IPS-18c (cell line): ENCODE results near the gene COL7A1.

ENCODE experiments used
- H3K4me3 ChIP-seq: 2 replicates; pipeline ENCODE4 v1.7.0; 2013; ENCODE audit warnings: low read depth, mild to moderate bottlenecking, low read length, moderate library complexity; ENCODE audit not compliant: insufficient read depth
- H3K9me3 ChIP-seq: one replicate; pipeline ENCODE4 v1.6.1; 2013; ENCODE audit warnings: mild to moderate bottlenecking, low read length, moderate library complexity; ENCODE audit not compliant: control insufficient read depth, insufficient read depth

COL7A1 gene

DNA sequence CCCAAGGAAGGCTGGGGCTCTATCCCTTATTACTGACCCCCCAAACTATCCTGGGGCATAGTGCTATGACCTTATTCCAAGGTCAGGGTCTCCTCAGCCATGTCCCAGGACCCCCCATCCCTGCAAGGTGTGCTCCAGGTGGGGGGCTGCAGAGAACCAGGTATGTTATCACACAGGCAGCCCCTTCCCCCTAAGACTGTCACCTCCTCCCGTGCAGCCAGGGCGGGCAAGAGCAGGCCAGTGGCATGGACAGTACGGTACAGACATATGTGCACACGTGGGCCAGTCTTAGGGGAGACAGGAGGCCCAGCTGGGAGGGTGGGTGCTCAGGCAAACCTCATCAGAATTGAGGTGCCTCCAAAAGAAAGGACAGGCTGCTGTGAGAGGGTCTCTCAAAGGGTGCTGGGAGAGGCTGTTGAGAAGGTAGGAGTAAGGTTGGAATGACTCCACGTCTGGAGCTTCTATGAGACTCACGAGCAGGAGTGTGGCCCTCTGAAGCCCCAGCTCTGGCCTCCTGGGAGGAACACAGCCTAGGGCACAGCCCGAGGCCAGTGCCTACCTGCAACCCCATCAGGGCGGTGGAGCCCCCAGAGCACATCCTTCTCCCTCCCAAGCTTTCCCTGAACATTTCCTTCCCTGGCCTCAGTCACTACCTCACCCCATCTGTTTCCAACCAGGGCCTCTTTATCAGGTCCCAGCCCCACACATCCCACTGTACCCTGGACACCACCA lies 1.7 kb upstream of the COL7A1 start:
- 0 out of 2 replicates have a peak overlapping the region, but pooled peaks have one; percentile 28 for H3K4me3 ChIP-seq
- H3K9me3 ChIP-seq: peaks cover 4% of the 10 kb centered on the region

DNA sequence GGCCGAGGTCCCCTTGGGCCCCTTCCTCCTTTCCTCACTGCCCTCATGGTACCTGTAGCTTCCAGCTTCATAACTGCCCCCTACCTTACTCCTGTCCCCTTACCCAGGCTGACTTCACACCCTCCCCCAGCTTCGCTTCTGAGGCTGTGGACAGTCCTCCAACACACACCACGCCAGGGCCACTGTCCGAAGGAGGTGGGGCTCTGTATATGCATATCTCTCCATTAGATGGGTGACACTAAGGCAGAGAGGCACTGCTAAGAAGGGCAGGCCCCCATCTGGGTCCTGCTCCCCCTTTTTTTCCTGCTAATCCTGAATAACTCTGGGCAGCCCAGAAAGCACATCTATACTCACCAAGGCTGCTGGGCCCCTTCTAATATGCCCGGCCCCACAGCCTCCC lies 1.0 kb upstream of the COL7A1 start:
- peaks cover 4% of the 10 kb centered on the region for H3K9me3 ChIP-seq
- 0 out of 2 replicates have a peak overlapping the region, but pooled peaks have one; percentile 28 for H3K4me3 ChIP-seq

DNA sequence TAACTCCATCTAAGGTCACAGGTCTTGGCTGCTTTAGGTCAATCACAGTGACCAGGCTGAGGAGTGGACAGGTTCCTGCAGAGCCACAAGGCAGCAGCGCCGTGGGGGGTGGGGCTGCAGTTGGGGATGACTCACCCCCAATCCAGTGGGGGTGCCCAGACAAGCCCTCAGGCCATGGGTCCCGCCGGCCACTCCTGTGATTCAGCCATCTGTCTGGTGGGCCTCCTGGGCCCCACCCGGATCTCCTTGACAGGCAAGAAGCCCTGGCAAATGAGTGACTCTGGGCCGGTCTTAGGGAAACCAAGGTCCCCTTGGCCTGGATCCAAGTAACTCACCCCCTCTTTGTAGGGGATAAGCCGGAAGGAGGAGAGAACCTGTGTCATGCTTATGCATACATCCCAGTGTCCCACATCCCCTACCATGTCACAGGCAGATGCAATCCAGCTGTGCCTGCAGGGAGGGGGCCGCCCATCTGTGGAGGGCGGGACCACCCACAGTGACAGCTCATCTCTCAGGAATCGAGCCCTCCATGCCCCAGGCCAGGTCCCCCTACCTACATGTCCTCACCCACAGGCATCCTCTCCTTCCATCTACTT lies 495 bp upstream of the COL7A1 start:
- Histone ChIP-seq H3K4me3 (no peak overlapping the region), H3K9me3 (peaks cover 2% of the 10 kb centered on the region)

DNA sequence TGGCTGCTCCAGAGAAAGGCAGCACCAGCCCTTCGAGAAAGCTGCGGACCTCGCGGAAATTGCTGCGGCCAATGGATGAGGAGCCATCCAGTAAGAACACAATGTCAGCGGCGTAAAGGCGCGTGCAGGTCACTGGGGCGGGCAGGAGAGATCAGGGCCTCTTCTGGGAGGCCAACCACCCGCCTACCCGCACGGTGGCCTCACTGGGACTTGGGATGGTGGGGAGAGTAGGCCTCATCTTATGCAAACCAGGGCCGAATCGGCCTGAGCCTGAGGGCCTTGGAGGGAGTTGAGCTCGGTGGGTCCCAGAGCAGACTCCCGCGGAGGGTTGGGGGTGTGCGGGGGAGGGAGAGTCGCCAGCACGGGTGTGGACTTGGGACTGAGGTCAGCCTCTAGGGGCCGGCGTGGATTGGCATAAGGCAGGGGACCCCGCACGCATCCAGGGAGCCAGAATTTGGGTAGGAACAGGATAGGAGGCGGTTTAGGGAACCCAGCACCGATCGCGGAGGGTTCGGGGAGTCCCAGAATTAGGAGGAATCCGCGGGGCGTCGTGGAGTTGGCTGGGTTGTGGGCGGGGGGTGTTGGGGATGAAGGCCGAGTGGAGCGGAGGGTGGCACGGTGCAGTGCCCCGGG lies 596 bp downstream of the COL7A1 start:
- H3K4me3 ChIP-seq: peak overlapping the region; percentile 64

DNA sequence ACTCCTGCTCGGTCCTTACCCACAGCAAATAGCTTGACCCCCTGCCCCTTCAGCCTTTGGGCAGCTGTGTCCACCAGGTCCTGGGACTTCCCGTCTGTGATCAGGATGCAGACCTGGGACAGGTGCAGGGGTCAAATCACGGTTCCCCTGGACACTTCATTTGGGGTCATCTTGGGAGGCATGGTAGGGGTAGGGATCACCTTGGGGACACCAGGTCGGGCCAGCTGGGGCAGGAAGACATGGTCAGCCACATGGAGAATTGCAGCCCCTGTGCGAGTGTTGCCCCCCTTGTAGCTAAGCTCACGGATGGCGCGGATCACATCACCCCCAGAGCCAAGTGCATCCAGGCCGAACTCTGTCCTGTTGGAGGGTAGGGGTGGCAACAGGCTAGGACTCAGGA lies 1.8 kb downstream of the COL7A1 start:
- H3K4me3 ChIP-seq: no peak overlapping the region
- H3K9me3 ChIP-seq: peaks cover 2% of the 10 kb centered on the region

More for the DNA sequence above, 596 bp downstream of the COL7A1 start:
- H3K9me3 ChIP-seq: peaks cover 2% of the 10 kb centered on the region

DNA sequence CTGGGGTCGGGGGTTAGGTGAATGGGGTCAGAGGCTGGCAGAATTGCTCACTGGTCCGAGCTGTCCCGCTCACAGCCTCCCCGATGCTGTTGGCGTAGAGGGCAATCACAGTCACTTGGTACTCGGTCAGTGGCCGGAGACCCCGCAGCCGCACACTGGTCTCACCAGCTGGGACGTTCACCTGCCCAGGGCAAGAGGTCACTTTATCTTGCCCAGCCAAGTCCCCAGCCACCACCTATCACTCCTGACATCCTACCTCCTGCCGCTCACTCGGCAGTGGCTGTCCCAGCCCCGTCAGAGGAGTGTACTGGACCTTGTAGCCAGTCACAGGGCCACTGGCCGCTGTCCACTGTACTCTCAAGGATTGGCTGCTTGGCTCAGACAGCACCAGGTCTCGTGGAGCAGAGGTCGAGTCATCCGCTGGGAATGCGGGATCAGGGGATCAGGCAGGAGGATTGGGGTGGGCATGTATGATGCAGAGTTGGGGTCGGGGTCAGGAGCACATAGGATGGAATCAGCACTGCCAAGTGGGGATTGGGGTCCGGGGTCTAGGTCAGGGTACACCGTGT lies 2.5 kb downstream of the COL7A1 start:
- Histone ChIP-seq H3K9me3 (peaks cover 2% of the 10 kb centered on the region), H3K4me3 (no peak overlapping the region)

DNA sequence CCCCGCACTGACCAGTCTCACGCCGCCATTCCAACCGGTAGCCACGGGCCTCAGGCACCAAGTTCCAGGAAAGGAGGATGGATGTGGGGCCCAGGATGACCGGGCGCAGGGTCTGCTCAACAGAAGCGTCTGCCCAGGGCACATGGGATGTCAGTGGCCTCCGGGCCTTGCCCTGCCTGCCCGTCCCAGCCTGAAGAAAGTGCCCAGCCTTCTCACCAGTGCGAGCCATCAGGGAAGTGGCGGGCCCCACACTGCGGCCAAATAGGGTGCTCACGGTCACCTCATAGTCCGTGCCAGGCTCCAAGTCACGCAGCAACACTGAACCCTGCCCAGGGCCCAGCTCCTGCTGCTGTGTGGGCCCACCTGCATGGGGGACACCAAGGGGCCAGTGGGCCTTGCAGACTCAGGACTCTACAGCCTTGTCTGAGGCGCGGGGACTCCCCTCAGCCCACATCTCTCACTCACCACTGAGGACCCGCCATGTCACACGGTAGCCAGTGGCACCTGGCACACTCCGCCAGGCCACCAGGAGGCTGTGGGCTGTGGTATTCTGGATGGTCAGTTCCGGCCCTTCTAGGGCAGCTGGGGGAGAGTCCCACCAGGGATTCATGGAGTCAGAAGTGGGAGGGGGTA lies 3.1 kb downstream of the COL7A1 start:
- Histone ChIP-seq H3K9me3 (peaks cover 2% of the 10 kb centered on the region), H3K4me3 (no peak overlapping the region)

DNA sequence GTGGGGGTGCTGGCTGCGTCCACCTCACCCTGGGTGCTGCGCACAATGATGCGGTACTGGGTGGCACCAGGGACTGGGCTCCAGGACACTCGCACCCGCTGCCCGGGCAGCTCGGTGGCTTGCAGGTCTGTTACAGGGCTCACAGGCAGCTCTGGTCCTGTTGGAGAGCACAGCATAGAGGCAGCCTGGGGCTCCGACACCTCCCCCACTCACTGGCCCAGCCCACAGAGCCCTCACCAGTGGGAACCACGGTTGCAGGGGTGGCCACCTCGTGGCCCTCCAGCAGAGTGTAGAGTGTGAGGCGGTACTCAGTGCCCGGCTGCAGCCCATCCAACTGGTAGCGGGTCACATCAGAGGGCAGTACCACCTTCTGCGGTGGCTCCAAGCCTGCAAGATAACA lies 3.7 kb downstream of the COL7A1 start:
- H3K4me3 ChIP-seq: no peak overlapping the region
- H3K9me3 ChIP-seq: peaks cover 2% of the 10 kb centered on the region

DNA sequence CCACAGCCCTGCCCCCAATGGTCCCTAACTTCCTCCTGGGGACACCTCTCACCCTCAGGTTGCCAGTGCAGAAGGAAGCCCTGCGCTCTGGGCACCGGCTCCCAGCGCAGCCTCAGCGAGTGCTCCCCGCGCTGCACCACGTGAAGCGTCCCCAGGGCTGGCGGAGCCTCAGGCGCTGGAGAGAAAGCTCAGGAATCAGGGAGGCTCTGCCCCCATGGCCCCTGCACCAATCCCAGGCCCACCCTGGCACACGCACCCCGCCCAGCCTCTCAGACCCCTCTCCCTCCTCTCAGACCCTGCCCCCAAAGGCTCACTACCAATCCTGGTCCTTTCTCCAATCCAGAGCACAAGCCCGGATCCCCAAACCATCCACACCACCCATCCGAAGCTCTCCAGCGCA lies 6.9 kb downstream of the COL7A1 start:
- Histone ChIP-seq H3K9me3 (peaks cover 2% of the 10 kb centered on the region), H3K4me3 (no peak overlapping the region)

DNA sequence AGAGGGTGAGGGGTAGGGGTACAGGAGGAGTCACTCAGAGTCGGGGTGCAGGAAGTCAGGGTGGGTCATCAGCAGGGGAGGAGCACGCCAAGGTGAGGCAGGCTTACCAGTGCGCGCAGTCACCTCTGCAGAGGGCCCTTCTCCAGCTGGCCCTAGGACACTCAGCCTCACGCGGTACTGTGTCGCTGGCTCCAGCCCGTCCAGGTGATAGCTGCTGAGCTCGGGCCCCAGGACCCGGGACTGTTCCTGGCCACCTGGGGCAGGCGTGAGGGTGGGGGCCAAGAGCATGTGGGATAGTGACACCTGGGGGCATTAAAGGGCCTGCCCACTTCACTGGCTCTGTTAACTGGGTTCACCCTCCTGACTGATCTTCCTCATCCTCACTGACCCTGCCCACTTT lies 7.4 kb downstream of the COL7A1 start:
- Histone ChIP-seq H3K9me3 (peaks cover 2% of the 10 kb centered on the region), H3K4me3 (no peak overlapping the region)

DNA sequence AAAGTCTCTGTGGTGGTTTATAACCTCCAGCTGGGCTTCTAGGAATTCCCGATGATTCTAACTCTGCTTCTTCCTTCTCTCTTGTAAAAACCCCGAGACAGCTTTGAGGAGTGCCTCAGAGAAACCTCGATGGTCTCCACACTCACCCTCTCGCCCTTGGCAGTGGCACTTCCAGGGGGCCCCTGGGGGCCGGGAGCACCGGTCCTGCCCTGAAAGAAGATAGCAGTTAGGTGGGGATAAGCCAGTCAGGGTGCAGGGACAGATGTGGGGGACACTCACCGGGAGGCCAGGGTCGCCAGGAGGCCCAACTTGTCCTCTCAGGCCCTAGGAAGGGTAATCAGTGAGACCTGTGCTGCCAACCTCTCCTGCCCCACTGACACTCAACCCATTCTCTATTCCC lies 9.7 kb downstream of the COL7A1 start:
- no peak overlapping the region for H3K4me3 ChIP-seq
- H3K9me3 ChIP-seq: no peaks in the 10 kb centered on the region

DNA sequence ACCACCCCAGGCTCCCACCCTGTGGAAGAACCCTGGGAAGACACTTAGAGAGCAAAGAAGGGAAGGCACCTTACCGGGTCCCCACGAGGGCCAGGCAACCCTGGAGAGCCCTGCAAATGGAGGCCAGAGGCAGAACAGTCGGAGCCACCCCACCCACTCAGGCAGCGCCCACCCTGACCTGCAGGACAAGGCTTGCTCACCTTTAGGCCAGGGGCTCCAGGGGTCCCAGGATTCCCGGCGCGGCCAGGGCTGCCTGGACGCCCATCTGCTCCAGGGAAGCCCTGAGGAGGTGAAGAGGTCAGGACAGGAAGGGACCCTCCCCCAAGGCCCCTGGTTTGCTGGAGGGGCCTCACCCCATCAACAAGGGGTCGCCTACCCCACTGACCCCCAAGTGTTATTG lies 10.3 kb downstream of the COL7A1 start:
- Histone ChIP-seq H3K4me3 (no peak overlapping the region), H3K9me3 (no peaks in the 10 kb centered on the region)

DNA sequence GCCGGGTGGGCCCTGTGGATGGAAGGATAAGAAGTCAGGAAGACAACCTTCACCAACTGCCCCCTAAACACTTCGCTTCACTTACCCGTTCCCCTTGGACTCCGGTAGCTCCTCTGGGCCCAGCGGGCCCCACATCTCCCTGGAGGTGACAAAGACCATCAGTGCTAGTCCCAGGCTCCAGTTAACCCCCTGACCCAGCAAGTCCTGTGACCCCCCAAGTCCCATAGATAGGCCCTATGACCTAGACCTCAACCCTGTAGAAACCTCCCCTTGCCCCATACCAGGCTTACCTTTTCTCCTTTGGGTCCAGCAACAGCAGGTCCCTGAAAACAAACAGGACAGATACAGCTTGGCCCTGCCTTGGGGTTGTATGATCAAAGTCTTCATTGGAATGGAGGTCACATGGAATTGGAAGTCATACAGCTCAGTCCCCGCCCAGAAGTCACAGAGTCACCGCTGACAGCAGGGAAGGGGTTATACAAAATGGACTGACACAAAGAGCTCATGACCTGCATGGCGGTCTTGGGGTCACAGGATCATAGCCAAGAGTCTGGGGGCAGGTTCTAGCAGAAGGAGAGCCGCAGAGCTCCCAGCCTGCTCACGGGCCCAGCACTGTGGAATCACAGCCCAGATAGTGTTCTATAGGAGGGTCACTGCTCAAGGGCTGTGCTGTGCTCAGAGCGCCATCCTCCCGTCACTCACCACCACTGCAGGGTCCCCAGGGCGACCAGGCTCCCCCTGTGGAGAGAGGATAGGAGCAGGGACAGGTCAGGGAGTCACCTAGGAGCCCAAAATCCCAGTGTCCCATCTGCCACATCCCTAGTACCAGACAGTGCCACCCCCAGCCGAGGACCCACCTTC lies 13.3 kb downstream of the COL7A1 start:
- no peak overlapping the region for H3K4me3 ChIP-seq

DNA sequence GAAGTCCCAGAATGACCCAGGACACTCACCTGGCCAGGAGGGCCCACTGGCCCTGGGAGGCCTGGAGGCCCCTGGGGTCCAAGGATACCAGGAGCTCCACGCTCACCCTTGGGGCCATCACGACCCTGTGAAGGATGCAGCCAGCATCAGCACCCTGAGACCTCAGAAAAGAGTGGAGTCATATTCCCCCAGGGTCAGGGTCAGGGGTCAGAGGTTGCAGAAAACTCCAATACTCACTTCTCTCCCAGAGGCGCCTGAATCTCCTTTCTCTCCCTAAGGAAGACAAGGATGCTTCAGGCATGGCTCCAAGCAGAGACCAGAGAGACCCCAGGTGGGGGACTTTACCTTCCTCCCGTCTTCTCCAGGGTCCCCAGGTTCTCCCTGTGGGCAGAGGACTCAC lies 18.5 kb downstream of the COL7A1 start:
- Histone ChIP-seq H3K9me3 (no peaks in the 10 kb centered on the region), H3K4me3 (no peak overlapping the region)

More for the DNA sequence above, 13.3 kb downstream of the COL7A1 start:
- no peaks in the 10 kb centered on the region for H3K9me3 ChIP-seq

DNA sequence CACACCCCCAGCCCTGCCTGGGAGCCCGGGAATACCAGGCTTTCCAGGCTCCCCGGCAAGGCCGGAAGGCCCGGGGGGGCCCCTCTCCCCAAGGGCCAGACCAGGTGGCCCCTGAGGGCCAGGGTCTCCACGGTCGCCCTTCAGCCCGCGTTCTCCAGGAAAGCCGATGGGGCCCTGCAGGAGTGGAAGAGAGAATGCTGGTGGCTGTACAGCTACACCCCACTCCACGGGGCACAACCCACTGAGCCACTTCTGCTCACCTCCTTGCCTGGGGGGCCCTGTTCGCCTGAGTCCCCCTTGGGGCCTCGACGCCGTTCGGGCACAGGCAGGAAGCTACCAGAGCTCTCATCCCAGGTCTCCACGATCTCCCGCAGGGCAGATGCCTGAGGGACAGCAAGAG lies 19.8 kb downstream of the COL7A1 start:
- H3K4me3 ChIP-seq: no peak overlapping the region

DNA sequence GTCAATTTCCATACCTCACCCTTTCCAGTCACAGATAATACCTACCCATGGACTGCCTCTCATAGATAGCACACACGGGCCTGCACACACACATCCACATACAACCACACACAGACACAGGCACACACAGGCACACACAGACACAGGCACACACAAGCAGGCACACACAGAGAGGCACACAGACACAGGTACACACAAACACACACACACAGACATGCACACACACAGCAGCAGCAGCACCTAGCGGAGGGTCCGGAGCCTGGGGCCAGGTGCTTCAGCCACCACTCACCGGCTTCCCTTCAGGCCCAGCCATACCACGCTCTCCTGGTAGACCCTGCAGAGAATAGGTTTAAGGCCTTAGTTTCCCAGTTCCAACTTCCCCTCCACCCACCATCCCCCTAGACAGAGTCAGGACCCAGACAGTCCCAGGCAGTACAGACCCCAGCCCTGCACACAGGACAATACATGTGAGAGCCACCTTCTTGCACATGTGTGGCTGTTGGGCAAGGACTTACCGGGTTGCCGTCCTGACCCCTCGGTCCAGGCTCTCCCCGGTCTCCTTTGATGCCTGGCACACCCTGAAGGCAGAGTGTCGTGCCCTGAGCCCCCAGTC lies 21.1 kb downstream of the COL7A1 start:
- no peak overlapping the region for H3K4me3 ChIP-seq
- no peaks in the 10 kb centered on the region for H3K9me3 ChIP-seq

More for the DNA sequence above, 19.8 kb downstream of the COL7A1 start:
- H3K9me3 ChIP-seq: no peaks in the 10 kb centered on the region
